AG09319 (cell line): Measurements from ENCODE around the gene EXOC6B.

Source experiments
- DNase-seq: peaks from one replicate; pipeline ENCODE4 v3.0.0-alpha.2; 2010; ENCODE audit warnings: low read depth; ENCODE audit errors: extremely low read depth
- TF ChIP-seq, protein P1 (sequence below): IDR thresholded peaks from 2 replicates; pipeline ENCODE4 v1.5.1; 2011; ENCODE audit warnings: low read depth, mild to moderate bottlenecking, inconsistent platforms, low read length, moderate library complexity

Gene EXOC6B

DNA sequence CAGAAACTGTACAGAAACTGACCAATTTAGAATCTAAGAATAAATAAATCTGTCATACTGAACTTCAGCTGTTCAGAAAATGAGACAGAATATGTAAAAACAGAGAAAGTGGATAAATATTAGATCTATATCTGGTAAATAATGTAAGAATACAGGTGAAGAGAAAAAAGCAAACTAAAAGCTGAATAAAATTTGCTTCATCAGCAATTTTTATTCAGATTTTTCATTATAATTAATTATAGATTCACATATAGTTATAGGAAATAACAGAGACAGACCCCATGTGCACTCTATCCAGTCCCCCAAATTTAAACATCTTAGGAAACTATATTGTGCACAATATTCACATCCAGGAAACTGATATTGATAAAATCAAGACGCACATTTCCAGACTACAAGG is 299.2 kb downstream of the EXOC6B start:
- no peak for DNase-seq
- TF ChIP-seq, protein P1, sequence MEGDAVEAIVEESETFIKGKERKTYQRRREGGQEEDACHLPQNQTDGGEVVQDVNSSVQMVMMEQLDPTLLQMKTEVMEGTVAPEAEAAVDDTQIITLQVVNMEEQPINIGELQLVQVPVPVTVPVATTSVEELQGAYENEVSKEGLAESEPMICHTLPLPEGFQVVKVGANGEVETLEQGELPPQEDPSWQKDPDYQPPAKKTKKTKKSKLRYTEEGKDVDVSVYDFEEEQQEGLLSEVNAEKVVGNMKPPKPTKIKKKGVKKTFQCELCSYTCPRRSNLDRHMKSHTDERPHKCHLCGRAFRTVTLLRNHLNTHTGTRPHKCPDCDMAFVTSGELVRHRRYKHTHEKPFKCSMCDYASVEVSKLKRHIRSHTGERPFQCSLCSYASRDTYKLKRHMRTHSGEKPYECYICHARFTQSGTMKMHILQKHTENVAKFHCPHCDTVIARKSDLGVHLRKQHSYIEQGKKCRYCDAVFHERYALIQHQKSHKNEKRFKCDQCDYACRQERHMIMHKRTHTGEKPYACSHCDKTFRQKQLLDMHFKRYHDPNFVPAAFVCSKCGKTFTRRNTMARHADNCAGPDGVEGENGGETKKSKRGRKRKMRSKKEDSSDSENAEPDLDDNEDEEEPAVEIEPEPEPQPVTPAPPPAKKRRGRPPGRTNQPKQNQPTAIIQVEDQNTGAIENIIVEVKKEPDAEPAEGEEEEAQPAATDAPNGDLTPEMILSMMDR, result no peak

DNA sequence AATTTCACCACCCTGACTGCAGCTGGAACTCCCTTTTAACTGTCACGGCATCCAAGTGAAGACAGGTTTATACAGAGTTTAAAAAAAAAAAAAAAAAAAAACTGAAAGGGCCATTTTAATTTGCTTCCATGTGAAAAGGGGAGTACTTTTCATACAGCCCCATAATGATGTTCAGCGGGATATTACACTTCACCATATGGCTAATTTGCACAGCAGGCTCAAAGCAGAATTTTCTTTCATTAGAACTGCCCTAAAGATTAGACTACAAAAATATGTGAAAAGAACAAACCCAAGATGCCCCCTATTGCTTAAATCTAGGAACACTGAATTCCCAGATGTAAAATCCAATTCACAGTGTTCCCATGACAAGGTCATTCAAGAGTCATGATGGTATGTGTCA is 301.8 kb downstream of the EXOC6B start:
- TF ChIP-seq, protein P1, result no peak
- DNase-seq, result no peak

DNA sequence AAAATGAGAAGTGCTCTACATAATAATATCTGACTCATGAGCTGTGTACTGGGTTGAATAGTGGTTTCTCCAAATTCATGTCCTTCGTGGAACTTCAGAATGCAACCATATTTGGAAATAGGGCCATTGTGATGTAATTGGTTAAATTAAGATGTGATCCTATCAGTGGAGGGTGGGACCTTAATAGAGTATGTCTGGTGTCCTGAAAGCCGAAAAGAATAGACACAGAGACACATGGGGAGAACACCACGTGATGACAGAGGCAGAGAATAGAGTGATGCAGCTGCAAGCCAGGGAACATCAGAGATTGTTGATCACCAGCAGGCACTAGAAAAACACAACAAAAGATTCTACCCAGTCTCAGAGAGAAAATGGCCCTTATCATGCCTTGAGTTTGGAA is 310.1 kb downstream of the EXOC6B start:
- TF ChIP-seq, protein P1, result no peak
- no peak for DNase-seq

DNA sequence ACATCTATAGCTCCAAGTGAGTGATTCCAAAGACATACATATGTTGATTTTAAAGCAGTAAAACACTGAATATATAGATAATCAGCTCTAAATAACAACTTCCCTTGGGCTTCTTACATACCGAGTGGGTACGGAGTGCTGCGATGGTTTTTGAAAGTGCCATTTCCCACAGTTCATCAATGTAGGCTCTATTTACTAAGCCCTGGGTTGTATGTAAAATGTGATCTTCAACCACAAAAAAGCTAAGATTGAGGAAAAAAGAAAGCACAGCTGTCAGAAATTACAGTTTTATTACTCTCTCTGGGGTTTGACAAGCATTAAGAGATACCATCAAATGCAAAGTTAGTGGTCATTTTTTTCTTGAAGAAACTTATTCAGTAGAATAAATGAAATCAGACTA is 312.8 kb downstream of the EXOC6B start:
- TF ChIP-seq, protein P1, result no peak
- no peak for DNase-seq

DNA sequence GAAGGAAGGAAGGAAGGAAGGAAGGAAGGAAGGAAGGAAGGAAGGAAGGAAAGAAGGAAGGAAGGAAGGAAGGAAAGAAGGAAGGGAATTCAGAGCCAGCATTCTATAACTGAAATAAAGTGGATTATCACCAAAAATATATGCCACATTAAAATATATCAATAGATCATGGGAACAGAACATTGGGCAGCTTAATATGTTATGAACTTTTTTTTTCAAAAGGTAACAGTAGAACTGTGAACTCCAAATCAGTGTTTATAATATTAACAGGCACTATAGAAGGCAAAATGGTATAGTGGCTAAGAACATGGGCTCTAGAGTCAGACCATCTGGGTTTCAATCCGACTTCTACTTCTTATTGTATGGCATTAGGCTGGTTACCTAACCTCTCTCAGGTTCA is 313.5 kb downstream of the EXOC6B start:
- no peak for DNase-seq
- TF ChIP-seq, protein P1, result no peak

DNA sequence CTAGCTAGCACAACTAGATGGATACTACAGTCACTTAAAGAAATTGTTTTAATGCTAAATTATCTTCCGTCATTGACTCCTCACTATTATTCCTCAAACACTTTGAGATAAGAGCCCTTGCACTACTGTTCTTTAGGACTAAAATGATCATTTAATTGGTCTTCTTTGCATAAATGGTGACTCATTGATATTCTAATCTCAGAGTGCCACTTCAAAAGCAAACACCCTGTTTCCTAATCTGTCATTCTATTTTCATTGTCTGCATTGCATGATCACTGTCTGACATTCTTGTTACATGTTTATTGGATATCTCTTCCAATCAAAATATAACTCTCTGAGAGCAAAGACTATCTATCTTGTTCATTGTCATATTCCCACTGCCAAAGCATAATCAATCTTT is 313.9 kb downstream of the EXOC6B start:
- DNase-seq, result no peak
- TF ChIP-seq, protein P1, result no peak

DNA sequence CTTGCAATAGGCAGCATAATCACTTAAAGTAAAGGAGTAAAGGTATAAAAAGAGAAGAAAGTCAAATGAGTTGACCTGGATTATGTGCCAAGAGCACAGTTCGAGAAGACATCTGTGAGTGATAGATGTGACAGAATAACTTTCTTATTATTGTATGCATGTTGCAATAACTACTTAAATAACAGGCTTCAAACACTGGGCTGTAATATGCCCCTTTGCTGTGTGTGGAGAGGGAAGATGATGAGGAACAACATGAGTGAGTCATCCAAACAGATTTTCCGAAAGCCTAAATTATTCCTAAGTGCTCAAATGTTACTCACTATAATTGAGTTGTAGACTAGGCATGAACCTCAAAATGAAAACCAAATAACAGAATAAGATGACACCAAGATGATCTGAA is 328.1 kb downstream of the EXOC6B start:
- TF ChIP-seq, protein P1, result no peak
- no peak for DNase-seq
